ENCODE data around the gene TNMD. TPM values are rescaled to one million over a fixed set of nuclear protein-coding genes. Genes with fewer than 3 reads are reported as not detected.
"Not testable (repeated sequence)": the region's sequence is repeated elsewhere in the genome, so short reads cannot be mapped to it uniquely, and the experiment has no call there.

TNMD gene
- not detected in 2 replicates for polyA plus RNA-seq (2013)

DNA sequence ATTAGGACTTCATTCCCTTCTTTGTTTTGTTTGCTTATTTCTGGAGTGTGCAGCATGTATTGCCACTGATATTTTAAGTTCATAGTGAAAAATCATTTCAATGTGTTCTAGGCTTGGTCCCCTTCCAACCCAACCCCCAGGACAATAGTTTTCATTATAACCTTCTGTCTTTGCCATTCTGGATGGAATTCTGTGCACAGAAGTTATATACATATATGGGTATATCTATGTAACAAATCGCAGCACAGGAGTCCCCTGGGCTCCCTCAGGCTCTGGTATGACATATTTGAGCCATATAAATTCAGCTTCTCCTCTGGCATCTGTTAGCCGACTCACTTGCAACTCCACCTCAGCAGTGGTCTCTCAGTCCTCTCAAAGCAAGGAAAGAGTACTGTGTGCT lies at the start of gene TNMD:
TNMD (plus strand) TSS at position 326 of the 400 bp plus-strand sequence. CDS start 83 bp downstream, outside the sequence.
- Histone ChIP-seq H2BK12ac (ENCODE audit: low read length) (no peak within 1 kb of the TSS), H3K27ac (ENCODE audit: low read depth, low read length) (no peak within 1 kb of the TSS), H3K4me3 (ENCODE audit: low read depth, low read length) (no peak within 1 kb of the TSS), H3K27me3 (ENCODE audit: insufficient read depth, low read length) (no peaks in the 10 kb centered on the region), H2BK5ac (ENCODE audit: low read depth, low read length, poor library complexity) (no peak within 1 kb of the TSS), H3K36me3 (ENCODE audit: control insufficient read depth in 1 of 2, insufficient read depth in 2 of 2, low read length in 2 of 2) (no peaks in the 10 kb centered on the region), H3K4ac (ENCODE audit: low read depth, low read length) (no peak within 1 kb of the TSS), H4K8ac (ENCODE audit: low read depth, low read length) (no peak within 1 kb of the TSS), H3K9ac (ENCODE audit: low read length) (no peak within 1 kb of the TSS), H3K9me3 (ENCODE audit: insufficient read depth, low read depth, low read length) (no peaks in the 10 kb centered on the region), H2BK120ac (ENCODE audit: insufficient read depth, low read length, poor library complexity) (no peak within 1 kb of the TSS), H3K23ac (ENCODE audit: low read length) (no peak within 1 kb of the TSS), H2AFZ (ENCODE audit: insufficient read depth, low read length, poor library complexity) (no peak within 1 kb of the TSS), H2AK5ac (ENCODE audit: low read length) (no peak within 1 kb of the TSS), H3K79me2 (ENCODE audit: control insufficient read depth, insufficient read depth, low read length, poor library complexity) (no peaks in the 10 kb centered on the region), H4K12ac (ENCODE audit: low read depth, low read length) (no peak within 1 kb of the TSS), H3K18ac (ENCODE audit: low read length) (no peak within 1 kb of the TSS), H4K91ac (ENCODE audit: low read depth, low read length) (no peak within 1 kb of the TSS), H3K14ac (ENCODE audit: low read length) (no peak within 1 kb of the TSS), H3K4me1 (ENCODE audit: control insufficient read depth in 1 of 2, insufficient read depth in 2 of 2, low read length in 2 of 2) (no peaks in the 10 kb centered on the region), H3K4me2 (ENCODE audit: low read length) (no peak within 1 kb of the TSS), H3K79me1 (ENCODE audit: low read length) (no peaks in the 10 kb centered on the region)
- no CpG with 5 or more reads among the region's 2 CpGs for WGBS (ENCODE audit: extremely low coverage, insufficient coverage, insufficient read length)
- DNase-seq: no peak

DNA sequence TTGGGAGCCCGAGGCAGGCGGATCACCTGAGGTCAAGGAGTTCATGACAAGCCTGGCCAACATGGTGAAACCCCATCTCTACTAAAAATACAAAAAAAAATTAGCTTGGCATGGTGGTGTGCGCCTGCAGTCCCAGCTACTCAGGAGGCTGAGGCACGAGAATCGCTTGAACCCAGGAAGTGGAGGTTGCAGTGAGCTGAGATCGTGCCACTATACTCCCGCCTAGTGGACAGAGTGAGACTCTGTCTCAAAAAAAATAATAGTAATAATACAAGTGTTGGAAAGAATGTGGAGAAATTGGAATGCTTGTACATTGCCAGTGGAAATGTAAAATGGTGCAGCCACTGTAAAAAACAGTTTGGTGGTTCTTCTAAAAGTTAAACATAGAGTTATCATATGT lies 19.2 kb upstream of the TNMD start:
- not testable (repeated sequence) for H3K14ac ChIP-seq (ENCODE audit: low read length); H3K36me3 ChIP-seq (ENCODE audit: control insufficient read depth in 1 of 2, insufficient read depth in 2 of 2, low read length in 2 of 2); H3K23ac ChIP-seq (ENCODE audit: low read length); H3K27me3 ChIP-seq (ENCODE audit: insufficient read depth, low read length); H4K12ac ChIP-seq (ENCODE audit: low read depth, low read length); H3K27ac ChIP-seq (ENCODE audit: low read depth, low read length); H2AFZ ChIP-seq (ENCODE audit: insufficient read depth, low read length, poor library complexity); H2AK5ac ChIP-seq (ENCODE audit: low read length); H3K4me3 ChIP-seq (ENCODE audit: low read depth, low read length); H3K4me1 ChIP-seq (ENCODE audit: control insufficient read depth in 1 of 2, insufficient read depth in 2 of 2, low read length in 2 of 2); H3K9ac ChIP-seq (ENCODE audit: low read length); H2BK5ac ChIP-seq (ENCODE audit: low read depth, low read length, poor library complexity); H3K79me2 ChIP-seq (ENCODE audit: control insufficient read depth, insufficient read depth, low read length, poor library complexity); H4K91ac ChIP-seq (ENCODE audit: low read depth, low read length); H3K9me3 ChIP-seq (ENCODE audit: insufficient read depth, low read depth, low read length); H3K4me2 ChIP-seq (ENCODE audit: low read length); H3K79me1 ChIP-seq (ENCODE audit: low read length); H3K4ac ChIP-seq (ENCODE audit: low read depth, low read length); H2BK12ac ChIP-seq (ENCODE audit: low read length); H3K18ac ChIP-seq (ENCODE audit: low read length); H4K8ac ChIP-seq (ENCODE audit: low read depth, low read length); H2BK120ac ChIP-seq (ENCODE audit: insufficient read depth, low read length, poor library complexity)
- no CpG with 5 or more reads among the region's 7 CpGs for WGBS (ENCODE audit: extremely low coverage, insufficient coverage, insufficient read length)
- DNase-seq: peak in 1 of 2 donors; percentile 20

DNA sequence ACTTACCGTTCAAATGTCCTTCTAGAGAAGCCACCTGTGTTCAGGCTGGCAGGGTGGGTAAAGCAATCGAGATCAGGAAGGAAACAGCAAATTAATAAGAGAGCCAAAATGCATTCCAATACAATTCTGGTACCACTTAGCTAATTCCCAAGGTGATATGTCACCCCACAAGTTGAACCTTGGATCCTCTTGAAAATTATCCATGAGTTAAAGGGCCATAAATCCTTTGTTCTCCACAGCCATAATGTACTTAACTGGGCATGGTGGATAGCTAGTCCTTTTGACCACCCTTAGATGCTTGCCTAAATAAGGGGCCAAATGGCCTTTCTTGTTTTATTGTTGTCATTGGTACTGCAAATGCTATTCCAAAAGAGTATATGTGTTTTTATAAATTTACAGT lies 2.0 kb downstream of the TNMD start:
- Histone ChIP-seq H3K36me3 (ENCODE audit: control insufficient read depth in 1 of 2, insufficient read depth in 2 of 2, low read length in 2 of 2) (no peaks in the 10 kb centered on the region), H3K4me3 (ENCODE audit: low read depth, low read length) (no peak overlapping the region), H4K12ac (ENCODE audit: low read depth, low read length) (no peak overlapping the region), H3K79me1 (ENCODE audit: low read length) (no peaks in the 10 kb centered on the region), H3K14ac (ENCODE audit: low read length) (no peak overlapping the region), H4K91ac (ENCODE audit: low read depth, low read length) (no peak overlapping the region), H3K9ac (ENCODE audit: low read length) (no peak overlapping the region), H3K4me1 (ENCODE audit: control insufficient read depth in 1 of 2, insufficient read depth in 2 of 2, low read length in 2 of 2) (no peaks in the 10 kb centered on the region), H3K27me3 (ENCODE audit: insufficient read depth, low read length) (no peaks in the 10 kb centered on the region), H3K4ac (ENCODE audit: low read depth, low read length) (no peak overlapping the region), H2AFZ (ENCODE audit: insufficient read depth, low read length, poor library complexity) (no peak overlapping the region), H3K27ac (ENCODE audit: low read depth, low read length) (no peak overlapping the region), H4K8ac (ENCODE audit: low read depth, low read length) (no peak overlapping the region), H3K9me3 (ENCODE audit: insufficient read depth, low read depth, low read length) (no peaks in the 10 kb centered on the region), H2AK5ac (ENCODE audit: low read length) (no peak overlapping the region), H3K4me2 (ENCODE audit: low read length) (no peak overlapping the region), H3K79me2 (ENCODE audit: control insufficient read depth, insufficient read depth, low read length, poor library complexity) (no peaks in the 10 kb centered on the region), H3K23ac (ENCODE audit: low read length) (no peak overlapping the region), H3K18ac (ENCODE audit: low read length) (no peak overlapping the region), H2BK120ac (ENCODE audit: insufficient read depth, low read length, poor library complexity) (no peak overlapping the region), H2BK5ac (ENCODE audit: low read depth, low read length, poor library complexity) (no peak overlapping the region), H2BK12ac (ENCODE audit: low read length) (no peak overlapping the region)
- whole genome bisulfite sequencing (ENCODE audit: extremely low coverage, insufficient coverage, insufficient read length): no CpG with 5 or more reads among the region's 2 CpGs
- DNase-seq: no peak

DNA sequence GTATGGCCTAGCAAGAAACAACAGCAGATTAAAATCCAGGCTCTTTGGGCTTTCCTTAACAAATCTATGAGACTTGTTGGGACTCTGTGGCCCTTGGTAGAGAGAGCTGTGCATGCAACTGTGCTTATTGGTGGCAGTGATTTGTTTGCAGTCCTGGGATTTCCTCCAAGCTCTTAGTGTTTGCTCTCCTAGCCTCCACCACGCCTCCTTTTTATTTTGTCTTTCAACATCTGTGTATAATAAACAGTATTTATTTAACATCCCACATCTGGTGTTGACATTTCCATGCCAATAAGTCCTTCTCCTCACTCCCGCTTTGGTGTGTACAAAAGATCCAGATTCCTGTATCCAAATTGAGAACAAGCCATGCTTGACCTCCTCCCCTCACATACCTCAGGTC lies 3.1 kb downstream of the TNMD start:
- Histone ChIP-seq H3K14ac (ENCODE audit: low read length) (no peak overlapping the region), H2BK120ac (ENCODE audit: insufficient read depth, low read length, poor library complexity) (no peak overlapping the region), H3K79me2 (ENCODE audit: control insufficient read depth, insufficient read depth, low read length, poor library complexity) (no peaks in the 10 kb centered on the region), H2AFZ (ENCODE audit: insufficient read depth, low read length, poor library complexity) (no peak overlapping the region), H4K91ac (ENCODE audit: low read depth, low read length) (no peak overlapping the region), H3K23ac (ENCODE audit: low read length) (no peak overlapping the region), H4K8ac (ENCODE audit: low read depth, low read length) (no peak overlapping the region), H3K4me3 (ENCODE audit: low read depth, low read length) (no peak overlapping the region), H3K4me2 (ENCODE audit: low read length) (no peak overlapping the region), H3K18ac (ENCODE audit: low read length) (no peak overlapping the region), H3K9me3 (ENCODE audit: insufficient read depth, low read depth, low read length) (no peaks in the 10 kb centered on the region), H3K79me1 (ENCODE audit: low read length) (no peaks in the 10 kb centered on the region), H3K4me1 (ENCODE audit: control insufficient read depth in 1 of 2, insufficient read depth in 2 of 2, low read length in 2 of 2) (no peaks in the 10 kb centered on the region), H2BK12ac (ENCODE audit: low read length) (no peak overlapping the region), H3K4ac (ENCODE audit: low read depth, low read length) (no peak overlapping the region), H3K27me3 (ENCODE audit: insufficient read depth, low read length) (no peaks in the 10 kb centered on the region), H3K36me3 (ENCODE audit: control insufficient read depth in 1 of 2, insufficient read depth in 2 of 2, low read length in 2 of 2) (no peaks in the 10 kb centered on the region), H2BK5ac (ENCODE audit: low read depth, low read length, poor library complexity) (no peak overlapping the region), H2AK5ac (ENCODE audit: low read length) (no peak overlapping the region), H3K9ac (ENCODE audit: low read length) (no peak overlapping the region), H4K12ac (ENCODE audit: low read depth, low read length) (no peak overlapping the region), H3K27ac (ENCODE audit: low read depth, low read length) (no peak overlapping the region)
- DNase-seq: no peak
- WGBS (ENCODE audit: extremely low coverage, insufficient coverage, insufficient read length): no CpG with 5 or more reads among the region's 2 CpGs
